Measurements from ENCODE around the gene TNRC18.

The TNRC18 gene

DNA sequence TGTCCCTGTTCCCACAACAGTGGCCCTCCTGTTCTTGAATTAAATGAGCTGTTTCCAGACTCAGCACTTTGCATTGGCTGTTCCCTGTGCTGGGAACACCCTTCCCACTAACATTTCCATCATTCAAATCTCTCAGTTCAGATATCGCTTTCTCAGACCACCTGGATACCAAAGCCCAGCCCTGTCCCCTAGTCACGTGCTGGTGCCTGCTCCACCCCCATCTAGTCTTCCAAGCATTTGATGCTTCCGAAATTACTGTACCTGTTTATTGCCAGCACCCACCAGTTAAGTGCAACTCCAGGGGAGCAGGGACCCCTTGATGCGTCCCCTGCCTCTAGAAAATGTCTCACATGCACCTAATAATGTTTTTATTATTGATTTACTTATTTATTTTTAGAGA lies 143.9 kb downstream of the TNRC18 start:
- Histone ChIP-seq H3K27ac (ENCODE audit: extremely low read depth, low read depth, low read length) (no peak overlapping the region), H3K4me3 (ENCODE audit: low read depth, low read length) (no peak overlapping the region), H3K4me1 (ENCODE audit: control insufficient read depth, insufficient read depth, low read length) (no peaks in the 10 kb centered on the region; the same call in 1 of the 2 replicates), H3K9me3 (ENCODE audit: control insufficient read depth, insufficient read depth, low read depth, low read length) (no peaks in the 10 kb centered on the region), H3K36me3 (ENCODE audit: control insufficient read depth in 2 of 2, insufficient read depth in 1 of 2, low read length in 2 of 2) (no peaks in the 10 kb centered on the region)
- ChIA-PET POLR2A (no interaction called here), CTCF (interaction anchor here (0.6 kb wide), 1 partner anchor 223 kb away, joined by 3 read pairs; no protein-coding TSS in a partner anchor)
- no peak for TF ChIP-seq ZNF664 (tag by site-specific recombination; IDR thresholded peaks at IDR 0.05)
- no peak for TF ChIP-seq ZNF48 (tag by site-specific recombination; IDR thresholded peaks at IDR 0.05)
- TF ChIP-seq ZNF571 (tag by site-specific recombination; IDR thresholded peaks at IDR 0.05) = no peak
- TF ChIP-seq KLF8 (tag by site-specific recombination; IDR thresholded peaks at IDR 0.05) = no peak
- no peak for TF ChIP-seq ZNF658 (tag by site-specific recombination; IDR thresholded peaks at IDR 0.05)
- TF ChIP-seq ZNF133 (tag by site-specific recombination; IDR thresholded peaks at IDR 0.05) = no peak
- TF ChIP-seq KLF16 (tag by site-specific recombination; IDR thresholded peaks at IDR 0.05) = no peak
- no peak for TF ChIP-seq ZNF837 (tag by site-specific recombination; IDR thresholded peaks at IDR 0.05)
- TF ChIP-seq, protein P1, sequence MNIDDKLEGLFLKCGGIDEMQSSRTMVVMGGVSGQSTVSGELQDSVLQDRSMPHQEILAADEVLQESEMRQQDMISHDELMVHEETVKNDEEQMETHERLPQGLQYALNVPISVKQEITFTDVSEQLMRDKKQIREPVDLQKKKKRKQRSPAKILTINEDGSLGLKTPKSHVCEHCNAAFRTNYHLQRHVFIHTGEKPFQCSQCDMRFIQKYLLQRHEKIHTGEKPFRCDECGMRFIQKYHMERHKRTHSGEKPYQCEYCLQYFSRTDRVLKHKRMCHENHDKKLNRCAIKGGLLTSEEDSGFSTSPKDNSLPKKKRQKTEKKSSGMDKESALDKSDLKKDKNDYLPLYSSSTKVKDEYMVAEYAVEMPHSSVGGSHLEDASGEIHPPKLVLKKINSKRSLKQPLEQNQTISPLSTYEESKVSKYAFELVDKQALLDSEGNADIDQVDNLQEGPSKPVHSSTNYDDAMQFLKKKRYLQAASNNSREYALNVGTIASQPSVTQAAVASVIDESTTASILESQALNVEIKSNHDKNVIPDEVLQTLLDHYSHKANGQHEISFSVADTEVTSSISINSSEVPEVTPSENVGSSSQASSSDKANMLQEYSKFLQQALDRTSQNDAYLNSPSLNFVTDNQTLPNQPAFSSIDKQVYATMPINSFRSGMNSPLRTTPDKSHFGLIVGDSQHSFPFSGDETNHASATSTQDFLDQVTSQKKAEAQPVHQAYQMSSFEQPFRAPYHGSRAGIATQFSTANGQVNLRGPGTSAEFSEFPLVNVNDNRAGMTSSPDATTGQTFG (tag by site-specific recombination; IDR thresholded peaks at IDR 0.05; ENCODE audit: borderline replicate concordance) = no peak
- TF ChIP-seq ZSCAN16 (tag by site-specific recombination; IDR thresholded peaks at IDR 0.05) = no peak
- TF ChIP-seq ZNF37A (tag by site-specific recombination; IDR thresholded peaks at IDR 0.05) = no peak
- TF ChIP-seq ZIC2 (tag by site-specific recombination; IDR thresholded peaks at IDR 0.05) = no peak
- TF ChIP-seq ZNF426 (tag by site-specific recombination; IDR thresholded peaks at IDR 0.05) = no peak

DNA sequence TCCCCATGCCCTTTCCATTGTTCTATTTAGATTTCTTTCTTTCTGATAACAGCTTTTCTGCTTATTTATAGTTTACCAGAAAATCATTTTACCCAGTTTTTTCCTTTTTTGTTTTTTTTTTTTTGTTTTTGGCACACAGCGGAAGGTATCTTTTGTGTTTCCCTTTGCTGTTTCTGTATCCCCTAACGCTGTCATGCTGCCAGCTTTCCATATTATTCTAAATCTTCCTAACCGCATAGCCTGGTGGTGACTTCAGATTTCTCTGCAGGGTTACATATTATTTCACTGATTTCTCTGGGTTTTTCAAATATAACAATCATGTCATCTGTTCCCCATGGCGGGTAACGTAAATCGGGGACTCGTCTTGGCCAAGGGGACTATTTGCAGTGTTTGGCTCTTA lies 144.9 kb downstream of the TNRC18 start:
- no peaks in the 10 kb centered on the region for H3K4me1 ChIP-seq (ENCODE audit: control insufficient read depth, insufficient read depth, low read length)
- no peak overlapping the region for H3K4me3 ChIP-seq (ENCODE audit: low read depth, low read length)
- no peaks in the 10 kb centered on the region for H3K36me3 ChIP-seq (ENCODE audit: control insufficient read depth in 2 of 2, insufficient read depth in 1 of 2, low read length in 2 of 2)
- no peak overlapping the region for H3K27ac ChIP-seq (ENCODE audit: extremely low read depth, low read depth, low read length)
- no peaks in the 10 kb centered on the region for H3K9me3 ChIP-seq (ENCODE audit: control insufficient read depth, insufficient read depth, low read depth, low read length)
- POLR2A ChIA-PET = no interaction called here
- TF ChIP-seq ZNF76 (tag by site-specific recombination; IDR thresholded peaks at IDR 0.05; ENCODE audit: borderline replicate concordance, low read depth) = no peak
- no peak for TF ChIP-seq FEZF1 (tag by site-specific recombination; IDR thresholded peaks at IDR 0.05)
- no peak for TF ChIP-seq RBAK (tag by site-specific recombination; IDR thresholded peaks at IDR 0.05)
- TF ChIP-seq ZNF211 (tag by site-specific recombination; IDR thresholded peaks at IDR 0.05; ENCODE audit: low read depth) = no peak
- no peak for TF ChIP-seq ZBTB21 (tag by site-specific recombination; IDR thresholded peaks at IDR 0.05)
- TF ChIP-seq ZNF501 (tag by site-specific recombination; IDR thresholded peaks at IDR 0.05) = no peak
- TF ChIP-seq ZNF184 (tag by site-specific recombination; IDR thresholded peaks at IDR 0.05) = no peak
- no peak for TF ChIP-seq PRDM1 (tag by site-specific recombination; IDR thresholded peaks at IDR 0.05)
- TF ChIP-seq OSR2 (tag by site-specific recombination; IDR thresholded peaks at IDR 0.05) = no peak
- CTCF ChIA-PET = no interaction called here

DNA sequence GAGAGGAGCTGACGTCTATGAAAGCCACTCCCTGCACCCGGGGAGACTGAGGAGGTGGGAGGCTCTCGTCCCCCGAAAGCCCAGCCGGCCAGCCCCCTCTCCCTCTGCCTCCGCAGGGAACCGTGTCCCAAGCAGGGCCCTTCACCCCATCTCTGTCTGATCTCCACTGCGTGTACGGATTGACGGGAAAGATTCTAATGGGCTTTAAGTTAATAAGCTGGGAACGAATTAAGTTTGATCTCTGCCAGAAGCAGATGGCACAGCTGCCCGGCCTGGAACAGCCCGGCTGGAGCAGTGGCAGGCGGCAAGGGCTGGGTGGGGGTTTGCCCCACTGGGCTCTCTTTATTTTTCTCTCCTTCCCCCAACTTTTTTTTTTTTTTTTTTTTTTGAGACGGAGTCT lies 147.0 kb downstream of the TNRC18 start:
- Histone ChIP-seq H3K9me3 (ENCODE audit: control insufficient read depth, insufficient read depth, low read depth, low read length) (no peaks in the 10 kb centered on the region), H3K36me3 (ENCODE audit: control insufficient read depth in 2 of 2, insufficient read depth in 1 of 2, low read length in 2 of 2) (no peaks in the 10 kb centered on the region), H3K4me1 (ENCODE audit: control insufficient read depth, insufficient read depth, low read length) (no peaks in the 10 kb centered on the region), H3K4me3 (ENCODE audit: low read depth, low read length) (no peak overlapping the region), H3K27ac (ENCODE audit: extremely low read depth, low read depth, low read length) (no peak overlapping the region)
- no peak for TF ChIP-seq PRDM1 (tag by site-specific recombination; IDR thresholded peaks at IDR 0.05)
- no peak for TF ChIP-seq ZNF629 (tag by site-specific recombination; IDR thresholded peaks at IDR 0.05)
- no peak for TF ChIP-seq ZBTB20 (tag by site-specific recombination; IDR thresholded peaks at IDR 0.05)
- TF ChIP-seq, protein P2, sequence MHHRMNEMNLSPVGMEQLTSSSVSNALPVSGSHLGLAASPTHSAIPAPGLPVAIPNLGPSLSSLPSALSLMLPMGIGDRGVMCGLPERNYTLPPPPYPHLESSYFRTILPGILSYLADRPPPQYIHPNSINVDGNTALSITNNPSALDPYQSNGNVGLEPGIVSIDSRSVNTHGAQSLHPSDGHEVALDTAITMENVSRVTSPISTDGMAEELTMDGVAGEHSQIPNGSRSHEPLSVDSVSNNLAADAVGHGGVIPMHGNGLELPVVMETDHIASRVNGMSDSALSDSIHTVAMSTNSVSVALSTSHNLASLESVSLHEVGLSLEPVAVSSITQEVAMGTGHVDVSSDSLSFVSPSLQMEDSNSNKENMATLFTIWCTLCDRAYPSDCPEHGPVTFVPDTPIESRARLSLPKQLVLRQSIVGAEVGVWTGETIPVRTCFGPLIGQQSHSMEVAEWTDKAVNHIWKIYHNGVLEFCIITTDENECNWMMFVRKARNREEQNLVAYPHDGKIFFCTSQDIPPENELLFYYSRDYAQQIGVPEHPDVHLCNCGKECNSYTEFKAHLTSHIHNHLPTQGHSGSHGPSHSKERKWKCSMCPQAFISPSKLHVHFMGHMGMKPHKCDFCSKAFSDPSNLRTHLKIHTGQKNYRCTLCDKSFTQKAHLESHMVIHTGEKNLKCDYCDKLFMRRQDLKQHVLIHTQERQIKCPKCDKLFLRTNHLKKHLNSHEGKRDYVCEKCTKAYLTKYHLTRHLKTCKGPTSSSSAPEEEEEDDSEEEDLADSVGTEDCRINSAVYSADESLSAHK (tag by site-specific recombination; IDR thresholded peaks at IDR 0.05) = no peak
- TF ChIP-seq OSR2 (tag by site-specific recombination; IDR thresholded peaks at IDR 0.05) = no peak
- no peak for TF ChIP-seq ZNF16 (tag by site-specific recombination; IDR thresholded peaks at IDR 0.05; ENCODE audit: low read depth)
- no peak for TF ChIP-seq ZNF76 (tag by site-specific recombination; IDR thresholded peaks at IDR 0.05; ENCODE audit: borderline replicate concordance, low read depth)
- no peak for TF ChIP-seq ZNF548 (tag by site-specific recombination; IDR thresholded peaks at IDR 0.05)
- no peak for TF ChIP-seq ZNF138 (tag by site-specific recombination; IDR thresholded peaks at IDR 0.05; ENCODE audit: borderline replicate concordance)
- no peak for TF ChIP-seq MZF1 (tag by site-specific recombination; IDR thresholded peaks at IDR 0.05; ENCODE audit: borderline replicate concordance)
- TF ChIP-seq, protein P3, sequence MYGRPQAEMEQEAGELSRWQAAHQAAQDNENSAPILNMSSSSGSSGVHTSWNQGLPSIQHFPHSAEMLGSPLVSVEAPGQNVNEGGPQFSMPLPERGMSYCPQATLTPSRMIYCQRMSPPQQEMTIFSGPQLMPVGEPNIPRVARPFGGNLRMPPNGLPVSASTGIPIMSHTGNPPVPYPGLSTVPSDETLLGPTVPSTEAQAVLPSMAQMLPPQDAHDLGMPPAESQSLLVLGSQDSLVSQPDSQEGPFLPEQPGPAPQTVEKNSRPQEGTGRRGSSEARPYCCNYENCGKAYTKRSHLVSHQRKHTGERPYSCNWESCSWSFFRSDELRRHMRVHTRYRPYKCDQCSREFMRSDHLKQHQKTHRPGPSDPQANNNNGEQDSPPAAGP (tag by site-specific recombination; IDR thresholded peaks at IDR 0.05) = no peak
- ChIA-PET CTCF (no interaction called here), POLR2A (interaction anchor here (0.6 kb wide), 1 partner anchor 416 kb away, joined by 5 read pairs; no protein-coding TSS in a partner anchor)

Measured in HEK293 (cell line).